ENCODE results near the gene TTLL10. TPM values are rescaled to one million over a fixed set of nuclear protein-coding genes. Genes with fewer than 3 reads are reported as not detected.
A peak's percentile ranks its signal among the peaks of the same experiment; 100 is the strongest.

Gene TTLL10
- total and polyA plus RNA-seq, 2 of the 4 experiments (the other 2 are of a cell fraction) = not detected

GRCh38 chr1:1142844-1143243 lies 30.8 kb upstream of the TTLL10 start:
- DNase-seq = no peak
- H3K9ac ChIP-seq (ENCODE audit: low read depth, low read length) = no peak overlapping the region
- no peaks in the 10 kb centered on the region for H3K4me1 ChIP-seq (ENCODE audit: control insufficient read depth, insufficient read depth, low read length)
- no peak overlapping the region for H3K18ac ChIP-seq (ENCODE audit: low read depth, low read length)
- H2AK5ac ChIP-seq (ENCODE audit: low read depth, low read length) = no peak overlapping the region
- no peak overlapping the region for H3K56ac ChIP-seq (ENCODE audit: extremely low read depth, insufficient read depth, low read length)
- CTCF ChIA-PET = no interaction called here
- H3K23ac ChIP-seq (ENCODE audit: low read depth, low read length) = no peak overlapping the region
- no peaks in the 10 kb centered on the region for H4K20me1 ChIP-seq (ENCODE audit: insufficient read depth, low read length)
- no peak overlapping the region for H2BK20ac ChIP-seq (ENCODE audit: low read depth, low read length)
- H2BK5ac ChIP-seq (ENCODE audit: low read depth, low read length, poor library complexity, severe bottlenecking) = no peak overlapping the region
- H3K36me3 ChIP-seq (ENCODE audit: control insufficient read depth, insufficient read depth, low read length) = no peaks in the 10 kb centered on the region
- no peaks in the 10 kb centered on the region for H3K9me3 ChIP-seq (ENCODE audit: control insufficient read depth, insufficient read depth, low read length)
- H3K4ac ChIP-seq (ENCODE audit: low read depth, low read length) = no peak overlapping the region
- H3K4me2 ChIP-seq (ENCODE audit: low read depth, low read length) = no peak overlapping the region
- WGBS, 2 experiments (ENCODE audit: extremely low coverage in 2 of 2, insufficient read length in 1 of 2) = 84% methylated on average over 12 of the region's 19 CpGs; no CpG with 5 or more reads in 1 of the 2 experiments
- no peak overlapping the region for H2AFZ ChIP-seq (replicated peaks; ENCODE audit: low read length, poor library complexity)
- H3K27ac ChIP-seq (ENCODE audit: insufficient read depth, low read length) = no peak overlapping the region
- H2BK15ac ChIP-seq (ENCODE audit: low read depth, low read length) = no peak overlapping the region
- peaks cover 13% of the 10 kb centered on the region for H3K27me3 ChIP-seq (ENCODE audit: control insufficient read depth, insufficient read depth, low read length)
- no peak overlapping the region for H4K8ac ChIP-seq (ENCODE audit: low read depth in 2 of 2, low read length in 2 of 2)
- no TSS peak for BruUV-seq (replicated peaks)
- no peak overlapping the region for H4K91ac ChIP-seq (ENCODE audit: insufficient read depth, low read depth, low read length)
- H3K14ac ChIP-seq (replicated peaks; ENCODE audit: low read depth, low read length) = no peak overlapping the region
- no peak overlapping the region for H2BK120ac ChIP-seq (ENCODE audit: low read depth, low read length)
- H3K79me1 ChIP-seq (ENCODE audit: low read depth in 1 of 2, low read length in 2 of 2) = no peaks in the 10 kb centered on the region
- intact Hi-C loops (cut with micrococcal nuclease) (no loop called here), in situ Hi-C loops (cut with MboI; ENCODE audit: low sequenced_read_pairs) (no loop called here), dilution Hi-C loops (cut with HindIII; ENCODE audit: low sequenced_read_pairs, unreplicated experiment) (no loop called here)
- no peak overlapping the region for H3K4me3 ChIP-seq (ENCODE audit: insufficient read depth, low read depth, low read length)
- H2AK9ac ChIP-seq (replicated peaks; ENCODE audit: low read depth, low read length, poor library complexity) = peak overlapping the region; percentile 16
- no peak overlapping the region for H4K5ac ChIP-seq (ENCODE audit: low read depth, low read length)
- no peak for ATAC-seq (ENCODE audit: low read depth)
- POLR2A ChIA-PET (ENCODE audit: unreplicated experiment) = no interaction called here
- H3K9me1 ChIP-seq (ENCODE audit: insufficient read depth, low read length) = no peaks in the 10 kb centered on the region
- TF ChIP-seq SMC3 (IDR thresholded peaks at IDR 0.05; ENCODE audit: low read depth, low read length) (no peak), CTCF (conservative IDR thresholded peaks at IDR 0.05; ENCODE audit: low read depth, low read length) (no peak), CEBPB (IDR thresholded peaks at IDR 0.05; ENCODE audit: low read depth, low read length) (no peak), MAZ (IDR thresholded peaks at IDR 0.05; ENCODE audit: borderline replicate concordance, low read depth, low read length) (no peak), RFX5 (IDR thresholded peaks at IDR 0.05; ENCODE audit: low read depth, low read length) (no peak), MAFK (IDR thresholded peaks at IDR 0.05; ENCODE audit: low read depth, low read length) (no peak), POLR2A (IDR thresholded peaks at IDR 0.05; ENCODE audit: low read depth, low read length) (no peak), MXI1 (IDR thresholded peaks at IDR 0.05; ENCODE audit: borderline replicate concordance, low read depth, low read length) (no peak), BHLHE40 (IDR thresholded peaks at IDR 0.05; ENCODE audit: low read depth, low read length) (no peak), RCOR1 (IDR thresholded peaks at IDR 0.05; ENCODE audit: insufficient replicate concordance, low read length) (no peak), NFE2L2 (IDR thresholded peaks at IDR 0.05; ENCODE audit: low read depth, low read length) (no peak), ELK1 (IDR thresholded peaks at IDR 0.05; ENCODE audit: borderline replicate concordance, low read depth, low read length) (no peak), RAD21 (IDR thresholded peaks at IDR 0.05; ENCODE audit: low read length) (no peak)
